Activated CD8-positive, alpha-beta T cell treated with anti-CD3 and anti-CD28 coated beads for 36 hours (primary cell): ENCODE results near the gene CACNA2D3. TPM values are rescaled to one million over a fixed set of nuclear protein-coding genes. Genes with fewer than 3 reads are reported as not detected.

Experiments
- ATAC-seq: fragments of 200-7000 bp; cut with Tn5 transposase; one replicate; pipeline ENCODE4 v1.10.0; 2021; ENCODE audit warnings: mild to moderate bottlenecking, moderate library complexity
- CTCF ChIA-PET: fragments of 350-600 bp; sonication (Branson Sonifier 250); formaldehyde crosslinking; loops from one replicate; lab custom pipeline; 2021; ENCODE audit warnings: antibody characterized with exemption; lab: Charles Lee
- POLR2A ChIA-PET: fragments of 350-600 bp; sonication (Branson Sonifier 250); formaldehyde crosslinking; loops from one replicate; lab custom pipeline; 2021; ENCODE audit warnings: antibody characterized with exemption; lab: Charles Lee
- DNase-seq: peaks from one replicate; pipeline ENCODE4 v3.0.0-alpha.2; 2020
- H3K27ac Mint-ChIP-seq: one replicate; pipeline ENCODE4 v1.8.0; 2021; ENCODE audit warnings: mild to moderate bottlenecking, mixed read lengths
- H3K27me3 Mint-ChIP-seq: one replicate; pipeline ENCODE4 v1.8.0; 2021; ENCODE audit warnings: mixed read lengths
- H3K36me3 Mint-ChIP-seq: one replicate; pipeline ENCODE4 v1.8.0; 2021; ENCODE audit warnings: low read depth, mixed read lengths
- H3K4me1 Mint-ChIP-seq: one replicate; pipeline ENCODE4 v1.8.0; 2021; ENCODE audit warnings: low read depth, mixed read lengths
- H3K4me3 Mint-ChIP-seq: one replicate; pipeline ENCODE4 v1.8.0; 2021; ENCODE audit warnings: mild to moderate bottlenecking, moderate library complexity, mixed read lengths
- H3K9me3 Mint-ChIP-seq: one replicate; pipeline ENCODE4 v1.8.0; 2021; ENCODE audit warnings: mixed read lengths
- CTCF ChIP-seq: fragments of 200-600 bp; IDR thresholded peaks from one replicate; pipeline ENCODE4 v1.8.0; 2022; ENCODE audit warnings: antibody characterized with exemption, mild to moderate bottlenecking
- intact Hi-C: fragments of 100-400 bp; cut with micrococcal nuclease; formaldehyde crosslinking; loops from one replicate; pipeline ENCODE4 v1.10.0; 2022
- total RNA-seq, 2 experiments: library from RNA; stranded (reverse); gene quantifications; one replicate each; pipeline ENCODE4 v1.2.3, GENCODE V29; 2021

Gene CACNA2D3
- total RNA-seq, 2 experiments from 2014 or later, result not detected

- intact Hi-C loops, result no loop called here
- Mint-ChIP-seq H3K4me3 (no peak overlapping the region), H3K36me3 (no peaks in the 10 kb centered on the region), H3K27ac (no peak overlapping the region), H3K4me1 (no peaks in the 10 kb centered on the region), H3K27me3 (peaks cover 3% of the 10 kb centered on the region), H3K9me3 (no peaks in the 10 kb centered on the region)
- ChIA-PET CTCF (no interaction called here), POLR2A (no interaction called here)
- ATAC-seq (no peak), DNase-seq (no peak)
- TF ChIP-seq CTCF, result no peak
Measured at GRCh38 chr3:54133196-54133595, 10.8 kb downstream of the CACNA2D3 start.

- no peaks in the 10 kb centered on the region for H3K4me1 Mint-ChIP-seq
- no peak for TF ChIP-seq CTCF
- H3K36me3 Mint-ChIP-seq, result no peaks in the 10 kb centered on the region
- no peaks in the 10 kb centered on the region for H3K9me3 Mint-ChIP-seq
- DNase-seq, result no peak
- H3K27ac Mint-ChIP-seq, result no peak overlapping the region
- H3K4me3 Mint-ChIP-seq, result no peak overlapping the region
- CTCF ChIA-PET, result no interaction called here
- H3K27me3 Mint-ChIP-seq, result peaks cover 3% of the 10 kb centered on the region
- intact Hi-C loops, result no loop called here
- no peak for ATAC-seq
- POLR2A ChIA-PET, result no interaction called here
Measured at GRCh38 chr3:54134155-54134554, 11.8 kb downstream of the CACNA2D3 start.

GRCh38 chr3:54134713-54135112 lies 12.4 kb downstream of the CACNA2D3 start:
- POLR2A ChIA-PET, result no interaction called here
- H3K27me3 Mint-ChIP-seq, result peaks cover 3% of the 10 kb centered on the region
- H3K36me3 Mint-ChIP-seq, result no peaks in the 10 kb centered on the region
- no peaks in the 10 kb centered on the region for H3K4me1 Mint-ChIP-seq
- no peaks in the 10 kb centered on the region for H3K9me3 Mint-ChIP-seq
- CTCF ChIA-PET, result no interaction called here
- no peak overlapping the region for H3K27ac Mint-ChIP-seq
- ATAC-seq, result no peak
- no peak for DNase-seq
- intact Hi-C loops, result no loop called here
- H3K4me3 Mint-ChIP-seq, result no peak overlapping the region
- TF ChIP-seq CTCF, result no peak

GRCh38 chr3:54137311-54137710 lies 15.0 kb downstream of the CACNA2D3 start:
- DNase-seq, result no peak
- Mint-ChIP-seq H3K4me3 (no peak overlapping the region), H3K27me3 (peaks cover 3% of the 10 kb centered on the region), H3K27ac (no peak overlapping the region), H3K4me1 (no peaks in the 10 kb centered on the region), H3K9me3 (no peaks in the 10 kb centered on the region), H3K36me3 (no peaks in the 10 kb centered on the region)
- ChIA-PET CTCF (no interaction called here), POLR2A (no interaction called here)
- intact Hi-C loops, result no loop called here
- no peak for ATAC-seq
- TF ChIP-seq CTCF, result no peak

GRCh38 chr3:54138937-54139547 lies 16.7 kb downstream of the CACNA2D3 start:
- H3K27ac Mint-ChIP-seq, result no peak overlapping the region
- DNase-seq (no peak), ATAC-seq (no peak)
- no peaks in the 10 kb centered on the region for H3K27me3 Mint-ChIP-seq
- intact Hi-C loops, result no loop called here
- H3K36me3 Mint-ChIP-seq, result no peaks in the 10 kb centered on the region
- CTCF ChIA-PET, result no interaction called here
- H3K9me3 Mint-ChIP-seq, result no peaks in the 10 kb centered on the region
- no peaks in the 10 kb centered on the region for H3K4me1 Mint-ChIP-seq
- POLR2A ChIA-PET, result no interaction called here
- no peak overlapping the region for H3K4me3 Mint-ChIP-seq
- TF ChIP-seq CTCF, result no peak
